Gastrocnemius medialis (tissue), 4 donors: ENCODE data around the gene PSPH. TPM values are rescaled to one million over a fixed set of nuclear protein-coding genes. Genes with fewer than 3 reads are reported as not detected.
"Not testable (repeated sequence)": the region's sequence is repeated elsewhere in the genome, so short reads cannot be mapped to it uniquely, and the experiment has no call there.

Experiments used
- ATAC-seq, 2 donors: fragments of 150-250 bp; one replicate each; pipeline ENCODE4 v1.9.1; 2016
- DNase-seq, 2 donors: peaks; one replicate each; pipeline ENCODE4 v3.0.0-alpha.2; 2019
- H3K27ac ChIP-seq, 4 donors: fragments of 200-600 bp; sonication (generic); 1 replicate in 1 of 4; 2 replicates in 3 of 4; pipeline ENCODE4 v1.5.1; 2016 to 2018; ENCODE audit warnings: mild to moderate bottlenecking in 2 of 4, moderate library complexity in 1 of 4
- H3K27me3 ChIP-seq, 3 donors: fragments of 200-600 bp; sonication (generic) in 2 of 3; 1 replicate in 1 of 3; 2 replicates in 2 of 3; pipeline versions ENCODE4 v1.5.1 to v1.6.0; 2016 to 2019; ENCODE audit warnings: mild to moderate bottlenecking in 1 of 3, moderate library complexity in 1 of 3
- H3K36me3 ChIP-seq, 2 donors: fragments of 200-600 bp; sonication (generic) in 1 of 2; one replicate each; pipeline ENCODE4 v1.5.1; 2017 to 2018
- H3K4me1 ChIP-seq, 2 donors: fragments of 200-600 bp; sonication (generic) in 1 of 2; one replicate each; pipeline ENCODE4 v1.5.1; 2016 to 2017; ENCODE audit warnings: mild to moderate bottlenecking in 2 of 2
- H3K4me3 ChIP-seq, 4 donors: fragments of 200-600 bp; sonication (generic) in 3 of 4; 1 replicate in 1 of 4; 2 replicates in 3 of 4; pipeline ENCODE4 v1.5.1; 2016 to 2019; ENCODE audit warnings: mild to moderate bottlenecking in 2 of 4
- H3K9me3 ChIP-seq, 3 donors: fragments of 200-600 bp; sonication (generic) in 2 of 3; 1 replicate in 1 of 3; 2 replicates in 2 of 3; pipeline ENCODE4 v1.5.1; 2016 to 2019
- CTCF ChIP-seq, 5 experiments: fragments of 450-650 bp in 3 of 5; fragments of 200-600 bp in 2 of 5; sonication (generic) in 2 of 5; IDR thresholded peaks in 4 of 5; conservative IDR thresholded peaks in 1 of 5; 1 replicate in 4 of 5; 2 replicates in 1 of 5; pipeline ENCODE4 v1.5.1; 2016 to 2019; ENCODE audit warnings: antibody characterized with exemption in 5 of 5, mild to moderate bottlenecking in 3 of 5, moderate library complexity in 3 of 5
- POLR2A ChIP-seq, 2 donors: fragments of 450-650 bp; IDR thresholded peaks; one replicate each; pipeline ENCODE4 v1.6.1; 2017; ENCODE audit warnings: antibody characterized with exemption in 2 of 2, mild to moderate bottlenecking in 2 of 2, moderate library complexity in 2 of 2
- in situ Hi-C, 4 donors: fragments of 200-750 bp; cut with MboI; loops; one replicate each; pipeline versions ENCODE4 v1.15.0 to v1.8.0; 2017; ENCODE audit warnings: low sequenced_read_pairs in 4 of 4
- intact Hi-C: fragments of 100-400 bp; cut with DNase I; formaldehyde crosslinking; loops from one replicate; pipeline ENCODE4 v1.15.1; 2023; ENCODE audit warnings: low total_unique reads
- total RNA-seq, 4 donors: library from RNA; depleted of rRNA; stranded (reverse); fragments of >200 nt; gene quantifications; one replicate each; pipeline versions ENCODE4 v1.1.0 to v1.2.3, GENCODE V29; 2016

PSPH gene
- total RNA-seq, 4 donors from 2014 or later, result 2.1 to 4.7 (median 3.9) TPM

GRCh38 chr7:56030340-56030739 is 20.9 kb downstream of the PSPH start:
- in situ Hi-C loops, result no loop called here

DNA sequence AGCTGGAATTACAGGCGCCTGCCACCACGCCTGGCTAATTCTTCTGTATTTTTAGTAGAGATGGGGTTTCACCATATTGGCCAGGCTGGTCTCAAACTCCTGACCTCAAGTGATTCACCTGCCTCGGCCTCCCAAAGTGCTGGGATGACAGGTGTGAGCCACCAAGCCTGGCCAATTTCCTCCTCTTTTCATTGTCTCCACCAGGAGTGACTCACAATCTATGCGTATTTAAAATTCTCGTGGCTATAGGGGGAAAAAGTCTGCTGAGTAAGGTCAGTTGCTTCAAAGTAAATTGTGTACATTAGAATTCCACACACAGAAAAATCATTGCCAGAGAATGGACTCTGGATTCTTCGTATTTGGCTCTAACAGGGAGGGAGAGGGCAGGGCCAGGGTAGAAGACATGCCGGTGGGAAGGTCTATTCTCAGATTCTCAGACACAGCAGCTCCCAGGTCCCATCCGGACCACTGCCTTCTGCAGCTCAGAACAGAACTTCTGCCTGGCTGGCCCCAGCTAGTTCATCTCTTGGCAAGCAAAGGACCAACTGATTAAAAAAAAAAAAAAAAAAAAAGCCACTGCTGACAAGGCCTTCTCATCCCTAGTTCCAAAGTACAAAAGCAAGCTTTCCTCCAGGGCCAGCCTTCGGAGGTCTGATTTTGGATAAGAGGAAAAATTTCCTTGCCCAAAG is 22.2 kb downstream of the PSPH start:
- Histone ChIP-seq H3K9me3 (no peaks in the 10 kb centered on the region), H3K4me1 (peaks cover 0 to 5% of the 10 kb centered on the region in 2 donors), H3K36me3 (no peaks in the 10 kb centered on the region), H3K27me3 (no peaks in the 10 kb centered on the region), H3K27ac (no peak overlapping the region), H3K4me3 (no peak overlapping the region)
- DNase-seq (no peak), ATAC-seq (no peak)
- in situ Hi-C loops (loop anchor here in 1 of 4 donors (10.0 kb wide), 1 partner anchor 264 kb away; no protein-coding TSS in a partner anchor), intact Hi-C loops (no loop called here)
- TF ChIP-seq CTCF (IDR thresholded peaks at IDR 0.05 in 4 of 5, conservative IDR thresholded peaks at IDR 0.05 in 1 of 5) (no peak), POLR2A (IDR thresholded peaks at IDR 0.05) (no peak)

More at GRCh38 chr7:56030340-56030739, 20.9 kb downstream of the PSPH start:
- Histone ChIP-seq H3K4me1 (peaks cover 0 to 5% of the 10 kb centered on the region in 2 donors), H3K27me3 (no peaks in the 10 kb centered on the region), H3K36me3 (no peaks in the 10 kb centered on the region), H3K27ac (no peak overlapping the region), H3K4me3 (no peak overlapping the region), H3K9me3 (no peaks in the 10 kb centered on the region)
- ATAC-seq (no peak), DNase-seq (no peak)
- TF ChIP-seq POLR2A (IDR thresholded peaks at IDR 0.05), result no peak
- no peak for TF ChIP-seq CTCF (IDR thresholded peaks at IDR 0.05 in 4 of 5, conservative IDR thresholded peaks at IDR 0.05 in 1 of 5)
- intact Hi-C loops, result no loop called here

DNA sequence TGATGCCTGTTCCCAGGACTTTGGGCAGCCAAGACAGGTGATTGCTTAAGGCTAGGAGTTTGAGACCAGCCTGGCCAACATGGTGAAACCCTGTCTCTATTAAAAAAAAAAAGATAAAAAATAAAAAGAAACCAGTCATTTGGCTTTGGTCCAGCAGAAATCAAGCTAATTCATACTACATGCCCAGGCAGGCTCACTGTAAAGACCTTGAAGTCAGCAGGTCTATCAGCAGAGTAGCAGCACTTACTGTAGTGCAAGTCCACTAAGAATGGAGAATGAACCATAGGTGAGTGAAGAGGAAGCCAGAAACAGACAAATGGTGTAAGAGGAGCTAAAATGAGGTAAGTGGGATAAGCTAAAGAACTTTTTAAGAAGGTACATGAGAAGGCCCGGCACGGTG is 24.7 kb downstream of the PSPH start:
- no peak overlapping the region for H3K4me3 ChIP-seq
- no peaks in the 10 kb centered on the region for H3K9me3 ChIP-seq
- no peaks in the 10 kb centered on the region for H3K27me3 ChIP-seq
- H3K27ac ChIP-seq, result no peak overlapping the region
- intact Hi-C loops, result no loop called here
- peaks cover 0 to 4% of the 10 kb centered on the region in 2 donors for H3K4me1 ChIP-seq
- no peaks in the 10 kb centered on the region for H3K36me3 ChIP-seq
- in situ Hi-C loops, result loop anchor here in 1 of 4 donors (10.0 kb wide), 1 partner anchor 262 kb away; no protein-coding TSS in a partner anchor
- ATAC-seq (no peak), DNase-seq (no peak)
- no peak for TF ChIP-seq POLR2A (IDR thresholded peaks at IDR 0.05)

DNA sequence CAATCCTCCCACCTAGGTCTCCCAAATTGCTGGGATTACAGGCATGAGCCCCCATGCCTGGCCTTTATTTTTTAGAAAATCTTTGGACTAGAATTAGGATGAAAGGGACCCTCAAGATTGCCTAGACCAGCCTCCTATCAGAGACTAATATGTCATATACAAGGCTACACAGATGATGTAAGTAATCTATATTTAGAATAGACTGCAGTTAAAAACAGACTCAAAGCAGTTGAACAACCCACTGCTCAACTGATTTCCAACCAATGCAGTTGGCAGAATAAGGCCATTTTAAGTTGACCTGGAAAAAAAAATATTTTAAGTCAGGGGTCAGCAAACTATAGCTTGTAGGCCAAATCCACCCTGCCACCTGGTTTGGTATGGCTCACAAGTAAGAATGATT is 27.7 kb downstream of the PSPH start:
- in situ Hi-C loops, result loop anchor here in 1 of 4 donors (10.0 kb wide), 1 partner anchor 259 kb away; no protein-coding TSS in a partner anchor
- TF ChIP-seq CTCF (IDR thresholded peaks at IDR 0.05 in 4 of 5, conservative IDR thresholded peaks at IDR 0.05 in 1 of 5) (no peak), POLR2A (IDR thresholded peaks at IDR 0.05) (no peak)
- no peak for DNase-seq

GRCh38 chr7:56019501-56019900 is 31.7 kb downstream of the PSPH start:
- H3K4me3 ChIP-seq, result no peak overlapping the region
- in situ Hi-C loops, result no loop called here
- H3K27me3 ChIP-seq, result no peaks in the 10 kb centered on the region
- intact Hi-C loops, result no loop called here
- ATAC-seq (no peak), DNase-seq (no peak)
- no peaks in the 10 kb centered on the region for H3K9me3 ChIP-seq
- no peak overlapping the region for H3K27ac ChIP-seq
- H3K4me1 ChIP-seq, result peaks cover 0 to 4% of the 10 kb centered on the region in 2 donors
- H3K36me3 ChIP-seq, result peaks cover 0 to 8% of the 10 kb centered on the region in 2 donors
- no peak for TF ChIP-seq POLR2A (IDR thresholded peaks at IDR 0.05)
- TF ChIP-seq CTCF (IDR thresholded peaks at IDR 0.05 in 4 of 5, conservative IDR thresholded peaks at IDR 0.05 in 1 of 5), result no peak

More for the DNA sequence above, 27.7 kb downstream of the PSPH start:
- Histone ChIP-seq H3K4me1 (peaks cover 0 to 4% of the 10 kb centered on the region in 2 donors), H3K9me3 (no peaks in the 10 kb centered on the region), H3K27ac (no peak overlapping the region), H3K36me3 (peaks cover 0 to 8% of the 10 kb centered on the region in 2 donors), H3K4me3 (no peak overlapping the region), H3K27me3 (no peaks in the 10 kb centered on the region)
- ATAC-seq, result peak in 1 of 2 donors; percentile 60
- intact Hi-C loops, result no loop called here

- ATAC-seq, intact Hi-C loops, DNase-seq, H3K4me3 ChIP-seq, H3K27me3 ChIP-seq, in situ Hi-C loops, H3K27ac ChIP-seq, H3K4me1 ChIP-seq, H3K9me3 ChIP-seq: not testable (repeated sequence)
- H3K36me3 ChIP-seq, result peaks cover 0 to 12% of the 10 kb centered on the region in 2 donors
These were observed 34.2 kb downstream of the PSPH start for GRCh38 chr7:56017015-56017414.
